A204.1 (cell line): ENCODE data around the gene MAP3K7.
A peak's percentile ranks its signal among the peaks of the same experiment; 100 is the strongest.
"Not testable (repeated sequence)": the region's sequence is repeated elsewhere in the genome, so short reads cannot be mapped to it uniquely, and the experiment has no call there.

Experiments used
- FAIRE-seq: peaks from 2 replicates; lab custom pipeline; 2012; peaks lifted over from hg19 to GRCh38; lab: Jason Lieb, UNC

MAP3K7 gene

DNA sequence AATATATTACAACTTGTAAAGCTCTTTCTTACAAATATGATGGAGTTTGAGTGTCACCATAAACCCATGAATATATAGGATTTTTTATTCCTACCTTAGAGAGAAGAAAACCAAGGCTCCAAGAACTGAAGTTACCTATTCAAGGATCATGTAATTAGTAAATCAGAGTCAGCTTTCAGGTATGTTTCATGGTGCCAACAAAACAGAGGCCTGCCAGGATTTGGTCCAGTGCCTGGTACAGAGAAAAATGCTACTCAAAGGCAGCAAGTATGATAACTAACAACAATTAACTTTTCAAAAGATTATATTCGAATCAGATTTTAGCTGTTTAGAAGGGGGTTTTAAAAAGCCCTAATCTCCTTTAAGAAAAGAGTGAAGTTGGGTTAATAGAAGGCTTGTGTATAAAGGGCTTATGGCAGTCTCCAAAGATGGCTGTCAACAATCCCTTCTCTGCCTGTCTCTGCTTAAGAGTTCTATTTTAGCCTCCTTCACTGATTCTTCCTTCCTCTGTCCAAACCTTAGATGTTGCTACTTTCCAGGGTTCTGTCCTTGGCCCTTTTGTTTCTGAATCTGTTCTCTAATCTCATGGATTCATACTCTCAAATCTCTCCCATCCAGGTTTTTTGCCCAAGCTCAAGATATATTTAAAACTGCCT, 7.8 kb downstream of the MAP3K7 start:
- FAIRE-seq = no peak

DNA sequence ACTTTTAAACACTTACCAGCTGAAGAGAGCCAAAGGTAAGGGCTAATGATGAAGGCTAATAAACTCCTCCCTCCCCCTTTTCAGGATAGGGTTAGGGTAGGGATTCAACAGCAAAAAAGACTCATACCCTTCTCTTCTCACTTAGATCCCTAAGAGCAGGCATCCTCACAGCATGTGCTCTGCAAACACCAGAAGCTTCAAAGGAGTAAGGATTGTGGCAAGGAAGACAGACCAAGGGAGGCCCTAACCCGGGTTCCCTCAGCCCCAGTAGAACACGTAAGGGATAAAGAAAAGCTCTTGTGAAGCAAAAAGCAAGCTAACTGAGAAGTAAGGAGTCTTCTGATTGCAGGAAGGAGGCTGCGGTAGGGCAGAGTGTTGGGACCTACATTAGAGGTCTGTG, 11.6 kb downstream of the MAP3K7 start:
- FAIRE-seq = no peak

- peak; percentile 73 for FAIRE-seq
Measured at GRCh38 chr6:90574610-90575009, 12.3 kb downstream of the MAP3K7 start.

- FAIRE-seq = no peak
Measured at GRCh38 chr6:90573624-90574023, 13.2 kb downstream of the MAP3K7 start.

GRCh38 chr6:90572856-90573255, 14.0 kb downstream of the MAP3K7 start:
- no peak for FAIRE-seq

DNA sequence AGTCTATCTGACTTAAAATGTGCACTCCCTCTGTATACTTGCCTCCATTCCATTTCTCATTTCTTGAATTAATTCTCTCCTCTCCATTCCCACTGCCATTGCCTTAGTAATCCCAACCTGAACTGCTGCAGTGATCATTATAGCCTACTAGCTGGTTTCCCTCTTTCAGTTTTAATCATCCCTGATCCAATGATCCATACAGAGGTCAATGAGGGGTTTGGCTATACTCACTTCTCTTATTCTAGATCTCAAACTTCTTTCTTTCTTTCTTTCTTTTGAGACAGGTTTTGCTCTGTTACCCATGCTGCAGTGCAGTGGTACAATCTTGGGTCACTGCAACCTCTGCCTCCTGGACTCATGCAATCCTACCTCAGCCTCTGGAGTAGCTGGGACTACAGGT, 17.6 kb downstream of the MAP3K7 start:
- no peak for FAIRE-seq

DNA sequence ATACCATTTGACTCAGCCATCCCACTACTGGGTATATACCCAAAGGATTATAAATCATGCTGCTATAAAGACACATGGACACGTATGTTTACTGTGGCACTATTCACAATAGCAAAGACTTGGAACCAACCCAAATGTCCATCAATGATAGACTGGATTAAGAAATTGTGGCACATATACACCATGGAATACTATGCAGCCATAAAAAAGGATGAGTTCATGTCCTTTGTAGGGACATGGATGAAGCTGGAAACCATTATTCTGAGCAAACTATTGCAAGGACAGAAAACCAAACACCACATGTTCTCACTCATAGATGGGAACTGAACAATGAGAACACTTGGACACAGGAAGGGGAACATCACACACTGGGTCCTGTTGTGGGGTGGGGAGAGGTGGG, 19.2 kb downstream of the MAP3K7 start:
- not testable (repeated sequence) for FAIRE-seq

DNA sequence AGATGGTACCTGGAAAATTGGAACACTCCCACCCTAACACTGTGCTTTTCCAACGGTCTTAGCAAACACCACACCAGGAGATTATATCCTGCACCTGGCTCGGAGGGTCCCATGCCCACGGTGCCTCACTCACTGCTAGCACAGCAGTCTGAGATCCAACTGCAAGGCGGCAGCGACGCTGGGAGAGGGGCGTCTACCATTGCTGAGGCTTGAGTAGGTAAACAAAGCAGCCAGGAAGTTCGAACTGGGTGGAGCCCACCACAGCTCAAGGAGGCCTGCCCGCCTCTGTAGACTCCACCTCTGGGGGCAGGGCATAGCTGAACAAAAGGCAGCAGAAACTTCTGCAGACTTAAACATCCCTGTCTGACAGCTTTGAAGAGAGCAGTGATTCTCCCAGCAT, 24.5 kb downstream of the MAP3K7 start:
- FAIRE-seq = not testable (repeated sequence)

DNA sequence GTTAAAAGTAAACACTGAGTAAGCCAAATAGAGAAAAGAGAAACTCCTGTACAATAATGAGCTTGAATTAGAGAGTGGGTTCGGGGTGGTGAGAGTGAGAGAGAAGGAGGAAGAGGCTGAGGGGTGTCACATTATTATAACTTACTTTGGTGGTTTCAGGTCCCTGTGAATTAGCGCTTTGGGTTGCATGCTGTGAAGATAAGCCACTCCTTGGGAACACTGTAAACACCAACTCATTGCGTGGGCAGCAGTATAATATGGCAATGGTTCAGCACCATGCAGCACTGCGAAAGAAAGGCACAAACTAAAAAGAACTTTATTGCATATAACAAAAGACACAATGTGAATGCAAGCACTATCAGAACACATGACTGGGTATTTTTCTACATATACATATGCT, 26.9 kb downstream of the MAP3K7 start:
- no peak for FAIRE-seq

DNA sequence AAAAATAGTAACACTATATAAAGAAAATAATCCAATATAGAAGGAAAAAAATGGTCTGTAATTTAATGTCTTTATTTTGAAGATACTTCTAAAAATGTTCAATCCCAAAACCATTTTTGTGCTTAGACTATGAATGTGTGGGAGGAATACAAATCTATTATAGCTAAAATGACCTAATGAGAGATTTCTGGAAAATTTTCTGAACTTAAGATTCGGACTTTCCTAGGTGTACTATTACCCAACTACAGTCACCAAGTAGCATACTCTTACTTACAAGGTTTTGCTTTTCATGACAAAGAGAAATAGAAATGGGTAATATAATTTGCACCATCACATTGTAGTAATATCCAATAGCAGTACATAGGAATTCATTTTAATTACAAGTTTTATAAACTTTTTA, 29.9 kb downstream of the MAP3K7 start:
- no peak for FAIRE-seq

GRCh38 chr6:90547991-90548390, 38.9 kb downstream of the MAP3K7 start:
- FAIRE-seq = no peak

GRCh38 chr6:90547079-90547478, 39.8 kb downstream of the MAP3K7 start:
- no peak for FAIRE-seq

DNA sequence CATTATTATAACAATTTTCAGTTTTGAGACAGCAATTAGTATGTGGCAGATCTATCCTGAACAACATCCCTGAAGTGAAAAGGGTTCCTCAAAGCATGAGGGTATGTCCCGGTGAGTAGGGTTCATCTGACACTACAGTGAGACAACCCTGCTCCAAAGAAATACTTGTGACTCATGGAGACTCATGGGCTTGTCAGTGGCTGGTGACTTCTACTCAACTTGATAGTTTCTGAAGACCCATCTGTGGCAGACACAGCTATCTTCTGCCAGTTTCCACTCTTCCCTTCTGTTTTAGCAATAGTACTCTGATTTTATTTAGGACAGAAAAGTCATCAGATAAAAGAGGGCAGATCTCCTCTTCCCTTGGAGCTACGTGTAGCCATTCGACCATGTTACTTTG, 41.4 kb downstream of the MAP3K7 start:
- FAIRE-seq = no peak

- FAIRE-seq = no peak
Measured at GRCh38 chr6:90544741-90545140, 42.1 kb downstream of the MAP3K7 start.

- no peak for FAIRE-seq
Measured at GRCh38 chr6:90544081-90544480, 42.8 kb downstream of the MAP3K7 start.

- FAIRE-seq = no peak
Measured at GRCh38 chr6:90541221-90541620, 45.7 kb downstream of the MAP3K7 start.

- FAIRE-seq = no peak
Measured at GRCh38 chr6:90538278-90539046, 48.4 kb downstream of the MAP3K7 start.

GRCh38 chr6:90537723-90538258, 49.1 kb downstream of the MAP3K7 start:
- FAIRE-seq = no peak

- FAIRE-seq = no peak
Measured at GRCh38 chr6:90537027-90537426, 49.8 kb downstream of the MAP3K7 start.

- no peak for FAIRE-seq
Measured at GRCh38 chr6:90536520-90536919, 50.4 kb downstream of the MAP3K7 start.

DNA sequence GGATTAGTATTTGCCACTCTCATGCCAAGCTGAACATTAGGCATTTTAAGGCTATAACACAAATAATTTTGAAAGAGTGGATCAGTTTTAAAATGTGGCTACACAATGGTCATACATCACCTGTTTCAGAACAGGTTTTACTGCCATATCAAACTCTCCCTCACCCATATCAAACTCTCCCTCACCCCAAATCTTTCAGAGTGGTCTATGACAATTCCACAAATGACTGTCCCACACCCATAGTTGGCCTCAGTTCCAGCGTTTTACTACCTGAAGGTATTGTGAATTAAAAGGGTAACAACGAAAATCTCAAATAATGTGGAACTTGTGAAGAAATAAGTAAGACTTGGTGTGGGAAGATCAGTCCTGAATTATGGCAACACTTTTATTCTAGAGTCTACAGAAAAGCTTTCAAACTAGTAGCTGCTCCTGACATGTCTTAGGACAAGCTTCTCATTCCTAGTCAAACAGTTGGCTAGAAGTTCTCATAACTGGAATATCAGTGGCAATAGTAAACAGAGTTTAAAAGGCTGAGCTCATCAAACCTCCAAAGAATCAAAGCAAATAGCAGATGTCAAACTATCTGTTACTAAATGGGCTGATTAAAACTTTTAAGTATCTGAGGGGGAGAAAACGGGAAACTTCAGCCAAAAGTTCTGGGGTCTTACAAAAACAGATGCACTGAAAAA, 52.4 kb downstream of the MAP3K7 start:
- no peak for FAIRE-seq

DNA sequence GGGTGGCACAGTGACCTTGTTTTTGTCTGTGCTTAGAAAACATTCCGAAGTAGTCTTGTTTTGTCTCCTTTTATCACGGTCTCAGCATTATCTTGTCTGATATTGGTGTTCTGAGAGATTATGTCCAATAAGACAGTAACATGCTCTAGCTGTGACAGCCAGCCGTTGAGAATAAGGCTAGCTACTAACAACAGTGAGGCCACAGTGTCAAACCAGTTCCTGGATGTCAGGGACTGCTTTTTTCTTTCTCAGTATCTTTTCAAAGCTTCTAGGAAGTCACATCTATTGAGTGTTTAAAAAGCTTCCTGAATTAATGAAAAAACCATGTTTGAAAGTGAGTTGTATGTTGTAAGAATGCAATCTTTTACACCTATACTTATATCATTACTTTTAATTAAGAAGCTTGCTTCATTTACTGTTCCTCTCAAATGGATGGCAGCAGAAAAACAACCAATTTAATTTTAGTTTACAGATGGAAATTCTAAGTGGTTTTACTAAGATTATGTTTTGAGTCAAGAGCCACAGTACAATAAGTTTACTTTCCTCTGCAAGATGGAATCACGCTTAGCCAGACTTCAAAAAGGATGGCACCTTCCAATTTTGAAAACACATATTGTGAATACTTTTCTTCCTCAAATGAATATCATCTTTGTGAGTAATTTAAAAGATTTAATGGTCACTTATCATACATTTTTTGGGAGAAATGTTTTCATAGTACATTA, 53.1 kb downstream of the MAP3K7 start:
- FAIRE-seq = no peak

DNA sequence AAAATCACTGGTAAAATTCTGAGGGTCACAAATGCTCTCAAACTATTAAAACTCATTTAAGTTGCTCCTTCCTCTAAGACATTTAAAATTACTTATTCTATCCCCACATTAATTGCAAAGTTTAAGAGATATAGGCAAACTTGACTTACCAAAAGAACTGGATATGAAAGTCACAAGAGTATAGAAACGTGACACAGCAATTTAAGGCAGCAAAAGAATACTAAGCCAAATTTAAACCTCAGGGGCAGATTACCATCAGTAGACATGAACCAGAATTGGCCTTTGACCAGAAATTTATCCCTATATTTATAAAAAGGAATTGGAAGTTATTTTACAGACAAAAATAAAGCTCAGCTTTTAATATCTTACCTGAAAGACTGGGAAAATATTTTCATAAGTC, 56.0 kb downstream of the MAP3K7 start:
- no peak for FAIRE-seq
